ENCODE measurements around the gene EML4.
"Not testable (repeated sequence)": the region's sequence is repeated elsewhere in the genome, so short reads cannot be mapped to it uniquely, and the experiment has no call there.

EML4 gene

GRCh38 chr2:42337846-42338566 lies 168.9 kb downstream of the EML4 start:
- DNase-seq = no peak

GRCh38 chr2:42338567-42339190 lies 169.5 kb downstream of the EML4 start:
- DNase-seq = no peak

- DNase-seq = peak; percentile 22
Observed at GRCh38 chr2:42339191-42339912, 170.2 kb downstream of the EML4 start.

GRCh38 chr2:42340045-42340937 lies 171.1 kb downstream of the EML4 start:
- no peak for DNase-seq

- no peak for DNase-seq
Observed at GRCh38 chr2:42340938-42341636, 171.9 kb downstream of the EML4 start.

- no peak for DNase-seq
Observed at GRCh38 chr2:42342061-42342794, 173.1 kb downstream of the EML4 start.

GRCh38 chr2:42342795-42343241 lies 173.7 kb downstream of the EML4 start:
- no peak for DNase-seq

GRCh38 chr2:42345986-42346385 lies 176.8 kb downstream of the EML4 start:
- DNase-seq = no peak

- not testable (repeated sequence) for DNase-seq
Observed at GRCh38 chr2:42346856-42347255, 177.7 kb downstream of the EML4 start.

- not testable (repeated sequence) for DNase-seq
Observed at GRCh38 chr2:42347518-42347917, 178.4 kb downstream of the EML4 start.

- DNase-seq = no peak
Observed at GRCh38 chr2:42348113-42348805, 179.1 kb downstream of the EML4 start.

- DNase-seq = no peak
Observed at GRCh38 chr2:42350434-42351063, 181.4 kb downstream of the EML4 start.

GRCh38 chr2:42351864-42352263 lies 182.7 kb downstream of the EML4 start:
- DNase-seq = no peak

- no peak for DNase-seq
Observed at GRCh38 chr2:42353792-42354429, 184.8 kb downstream of the EML4 start.

- peak; percentile 28 for DNase-seq
Observed at GRCh38 chr2:42359304-42359964, 190.3 kb downstream of the EML4 start.

- peak; percentile 80 for DNase-seq
Observed at GRCh38 chr2:42359965-42360483, 190.9 kb downstream of the EML4 start.

GRCh38 chr2:42360493-42360889 lies 191.3 kb downstream of the EML4 start:
- DNase-seq = peak; percentile 31

GRCh38 chr2:42360890-42361727 lies 192.0 kb downstream of the EML4 start, which contains the start of gene COX7A2L:
Gene COX7A2L (minus strand): TSS chr2:42361217. CDS start chr2:42361161, 56 bp downstream.
- peak; percentile 97 for DNase-seq
